CD4-positive, CD25-positive, alpha-beta regulatory T cell (primary cell): ENCODE measurements around the gene PCSK7. TPM values are rescaled to one million over a fixed set of nuclear protein-coding genes. Genes with fewer than 3 reads are reported as not detected.
A peak's percentile ranks its signal among the peaks of the same experiment; 100 is the strongest.
"Not testable (repeated sequence)": the region's sequence is repeated elsewhere in the genome, so short reads cannot be mapped to it uniquely, and the experiment has no call there.

Source experiments
- ATAC-seq, 2 donors: fragments of 150-1000 bp; cut with Tn5 transposase; one replicate each; pipeline ENCODE4 v1.10.0; 2021; ENCODE audit warnings: low read depth in 2 of 2, moderate number of reproducible peaks in 2 of 2, moderate library complexity in 1 of 2
- DNase-seq, 3 donors: peaks; one replicate each; pipeline versions ENCODE4 v3.0.0 to v3.0.0-alpha.2; 2012 to 2022; ENCODE audit warnings: mixed read lengths in 1 of 3
- H3K27ac ChIP-seq: one replicate; pipeline ENCODE4 v1.7.0; 2013; ENCODE audit warnings: mild to moderate bottlenecking, low read length; ENCODE audit not compliant: insufficient read depth, poor library complexity, severe bottlenecking
- H3K27me3 ChIP-seq: one replicate; pipeline ENCODE4 v1.7.0; 2013; ENCODE audit warnings: low read length; ENCODE audit not compliant: control insufficient read depth, insufficient read depth
- H3K36me3 ChIP-seq: one replicate; pipeline ENCODE4 v1.7.0; 2013; ENCODE audit warnings: mild to moderate bottlenecking, low read length, moderate library complexity; ENCODE audit not compliant: control insufficient read depth, insufficient read depth
- H3K4me1 ChIP-seq: 2 replicates; pipeline ENCODE4 v1.7.0; 2013; ENCODE audit warnings: mild to moderate bottlenecking, low read length; ENCODE audit not compliant: insufficient read depth, control insufficient read depth, poor library complexity, severe bottlenecking
- H3K4me3 ChIP-seq: one replicate; pipeline ENCODE4 v1.7.0; 2013; ENCODE audit warnings: low read depth, mild to moderate bottlenecking, low read length, moderate library complexity
- H3K9me3 ChIP-seq, 2 experiments: 1 replicate in 1 of 2; 2 replicates in 1 of 2; pipeline ENCODE4 v1.7.0; 2013; ENCODE audit warnings: low read length in 2 of 2, mild to moderate bottlenecking in 1 of 2, moderate library complexity in 1 of 2; ENCODE audit not compliant: control insufficient read depth in 2 of 2
- H3K27ac Mint-ChIP-seq, 3 donors: one replicate each; pipeline ENCODE4 v1.8.0; 2020 to 2022; ENCODE audit warnings: mild to moderate bottlenecking in 3 of 3, mixed read lengths in 3 of 3, moderate library complexity in 2 of 3
- H3K27me3 Mint-ChIP-seq: one replicate; pipeline ENCODE4 v1.8.0; 2022; ENCODE audit warnings: mild to moderate bottlenecking, mixed read lengths
- H3K36me3 Mint-ChIP-seq: one replicate; pipeline ENCODE4 v1.8.0; 2020; ENCODE audit warnings: mixed read lengths
- H3K4me1 Mint-ChIP-seq, 4 donors: one replicate each; pipeline ENCODE4 v1.8.0; 2020 to 2022; ENCODE audit warnings: mixed read lengths in 4 of 4, mild to moderate bottlenecking in 1 of 4
- H3K4me3 Mint-ChIP-seq, 4 donors: one replicate each; pipeline ENCODE4 v1.8.0; 2020 to 2022; ENCODE audit warnings: mild to moderate bottlenecking in 4 of 4, mixed read lengths in 4 of 4, moderate library complexity in 3 of 4
- H3K9me3 Mint-ChIP-seq, 7 donors: one replicate each; pipeline ENCODE4 v1.8.0; 2020 to 2022; ENCODE audit warnings: mixed read lengths in 7 of 7, mild to moderate bottlenecking in 3 of 7, moderate library complexity in 2 of 7
- polyA plus RNA-seq, 4 donors: library from polyadenylated mRNA; unstranded; fragments of 300-500 nt; fragmentation: Illumina TruSeq; gene quantifications; one replicate each; pipeline ENCODE4 v1.2.3, GENCODE V29; 2021
- total RNA-seq: library from RNA; stranded (reverse); gene quantifications from one replicate; pipeline ENCODE4 v1.2.3, GENCODE V29; 2022

PCSK7 gene
- total and polyA plus RNA-seq, 5 donors from 2014 or later, result 55.0 to 478 (median 63.8) TPM

- H3K4me3 ChIP-seq, result no peak overlapping the region
- DNase-seq, result no peak
- ATAC-seq, result no peak
- Mint-ChIP-seq H3K27me3 (no peaks in the 10 kb centered on the region), H3K36me3 (peaks cover 16% of the 10 kb centered on the region), H3K4me3 (peak overlapping the region in 1 of 4 donors; percentile 71), H3K27ac (peak overlapping the region in 1 of 3 donors; percentile 12), H3K9me3 (no peaks in the 10 kb centered on the region), H3K4me1 (peaks cover 5 to 6% (median 5%) of the 10 kb centered on the region in 4 donors)
- H3K4me1 ChIP-seq, result no peaks in the 10 kb centered on the region
- peaks cover 19% of the 10 kb centered on the region for H3K36me3 ChIP-seq
- H3K27ac ChIP-seq, result no peak overlapping the region
- H3K9me3 ChIP-seq, result no peaks in the 10 kb centered on the region
- no peaks in the 10 kb centered on the region for H3K27me3 ChIP-seq
Observed at GRCh38 chr11:117187007-117187406, 44.9 kb downstream of the PCSK7 start.

GRCh38 chr11:117186431-117186761 is 45.5 kb downstream of the PCSK7 start:
- no peaks in the 10 kb centered on the region for H3K4me1 ChIP-seq
- H3K9me3 ChIP-seq, result no peaks in the 10 kb centered on the region
- Mint-ChIP-seq H3K27ac (peak overlapping the region in 1 of 3 donors; percentile 81), H3K27me3 (no peaks in the 10 kb centered on the region), H3K4me1 (peaks cover 5 to 7% (median 6%) of the 10 kb centered on the region in 4 donors), H3K36me3 (peaks cover 16% of the 10 kb centered on the region), H3K9me3 (no peaks in the 10 kb centered on the region), H3K4me3 (peak overlapping the region in 1 of 4 donors; percentile 32)
- DNase-seq, result no peak
- no peak for ATAC-seq
- H3K4me3 ChIP-seq, result no peak overlapping the region
- peaks cover 19% of the 10 kb centered on the region for H3K36me3 ChIP-seq
- no peak overlapping the region for H3K27ac ChIP-seq
- no peaks in the 10 kb centered on the region for H3K27me3 ChIP-seq

- no peaks in the 10 kb centered on the region for H3K9me3 Mint-ChIP-seq
- peak overlapping the region in 2 of 3 donors; percentile 81 to 85 for H3K27ac Mint-ChIP-seq
- H3K27me3 Mint-ChIP-seq, result no peaks in the 10 kb centered on the region
- H3K36me3 Mint-ChIP-seq, result peaks cover 16% of the 10 kb centered on the region
- ATAC-seq, result no peak
- no peak for DNase-seq
- H3K27me3 ChIP-seq, result no peaks in the 10 kb centered on the region
- H3K9me3 ChIP-seq, result no peaks in the 10 kb centered on the region
- peaks cover 5 to 12% (median 11%) of the 10 kb centered on the region in 4 donors for H3K4me1 Mint-ChIP-seq
- peak overlapping the region in 1 of 4 donors; percentile 32 for H3K4me3 Mint-ChIP-seq
- no peak overlapping the region for H3K4me3 ChIP-seq
- H3K4me1 ChIP-seq, result peaks cover 3% of the 10 kb centered on the region
- H3K27ac ChIP-seq, result no peak overlapping the region
- peaks cover 19% of the 10 kb centered on the region for H3K36me3 ChIP-seq
Observed at GRCh38 chr11:117185736-117186430, 46.0 kb downstream of the PCSK7 start.

GRCh38 chr11:117183724-117184349 is 48.0 kb downstream of the PCSK7 start:
- H3K27ac Mint-ChIP-seq, result no peak overlapping the region
- H3K27me3 Mint-ChIP-seq, result no peaks in the 10 kb centered on the region
- Histone ChIP-seq H3K9me3 (no peaks in the 10 kb centered on the region), H3K27ac (no peak overlapping the region), H3K4me1 (peaks cover 20% of the 10 kb centered on the region), H3K27me3 (no peaks in the 10 kb centered on the region), H3K4me3 (no peak overlapping the region), H3K36me3 (peaks cover 10% of the 10 kb centered on the region)
- ATAC-seq, result no peak
- peaks cover 9 to 27% (median 19%) of the 10 kb centered on the region in 4 donors for H3K4me1 Mint-ChIP-seq
- H3K36me3 Mint-ChIP-seq, result peaks cover 16% of the 10 kb centered on the region
- H3K9me3 Mint-ChIP-seq, result no peaks in the 10 kb centered on the region
- no peak for DNase-seq
- H3K4me3 Mint-ChIP-seq, result no peak overlapping the region

GRCh38 chr11:117183178-117183577 is 48.7 kb downstream of the PCSK7 start:
- not testable (repeated sequence) for H3K27ac ChIP-seq, H3K9me3 Mint-ChIP-seq, H3K4me3 ChIP-seq, H3K27me3 ChIP-seq, H3K27ac Mint-ChIP-seq, H3K9me3 ChIP-seq, H3K27me3 Mint-ChIP-seq, ATAC-seq, DNase-seq
- peaks cover 23% of the 10 kb centered on the region for H3K4me1 ChIP-seq
- H3K36me3 Mint-ChIP-seq, result peaks cover 16% of the 10 kb centered on the region
- peaks cover 10% of the 10 kb centered on the region for H3K36me3 ChIP-seq
- H3K4me3 Mint-ChIP-seq, result peak overlapping the region in 1 of 4 donors; percentile 47
- H3K4me1 Mint-ChIP-seq, result peaks cover 9 to 34% (median 21%) of the 10 kb centered on the region in 4 donors

- no peak overlapping the region for H3K27ac Mint-ChIP-seq
- no peak overlapping the region for H3K4me3 ChIP-seq
- peaks cover 15% of the 10 kb centered on the region for H3K36me3 Mint-ChIP-seq
- no peaks in the 10 kb centered on the region for H3K9me3 ChIP-seq
- H3K36me3 ChIP-seq, result peaks cover 10% of the 10 kb centered on the region
- no peak for ATAC-seq
- peaks cover 15 to 39% (median 26%) of the 10 kb centered on the region in 4 donors for H3K4me1 Mint-ChIP-seq
- H3K4me3 Mint-ChIP-seq, result peak overlapping the region in 3 of 4 donors; percentile 19 to 47 (median 38)
- H3K9me3 Mint-ChIP-seq, result no peaks in the 10 kb centered on the region
- no peaks in the 10 kb centered on the region for H3K27me3 Mint-ChIP-seq
- H3K27ac ChIP-seq, result no peak overlapping the region
- no peaks in the 10 kb centered on the region for H3K27me3 ChIP-seq
- no peak for DNase-seq
- peaks cover 27% of the 10 kb centered on the region for H3K4me1 ChIP-seq
Observed at GRCh38 chr11:117182551-117182935, 49.3 kb downstream of the PCSK7 start.

- Mint-ChIP-seq H3K4me3 (peak overlapping the region in 1 of 4 donors; percentile 98), H3K27ac (peak overlapping the region; percentile 48 to 97 (median 84)), H3K4me1 (peaks cover 13 to 39% (median 27%) of the 10 kb centered on the region in 4 donors), H3K36me3 (peaks cover 9% of the 10 kb centered on the region), H3K9me3 (no peaks in the 10 kb centered on the region), H3K27me3 (no peaks in the 10 kb centered on the region)
- Histone ChIP-seq H3K27ac (no peak overlapping the region), H3K27me3 (no peaks in the 10 kb centered on the region), H3K4me3 (no peak overlapping the region), H3K4me1 (peaks cover 27% of the 10 kb centered on the region), H3K9me3 (no peaks in the 10 kb centered on the region), H3K36me3 (peaks cover 10% of the 10 kb centered on the region)
- DNase-seq (no peak), ATAC-seq (no peak)
Observed at GRCh38 chr11:117181586-117182550, 50.0 kb downstream of the PCSK7 start.
